ENCODE results near the gene PTPRJ. TPM values are rescaled to one million over a fixed set of nuclear protein-coding genes. Genes with fewer than 3 reads are reported as not detected.

The PTPRJ gene
- total and polyA plus RNA-seq, 2 donors (not counting 1 experiment from before 2014, with no cell fraction given): 11.2 to 20.0 TPM

GRCh38 chr11:48087422-48087821, 107.1 kb downstream of the PTPRJ start:
- ATAC-seq (ENCODE audit: low read depth) (no peak), DNase-seq (no peak)
- intact Hi-C loops (cut with micrococcal nuclease): no loop called here
- Histone ChIP-seq H3K4me1 (ENCODE audit: control insufficient read depth in 2 of 2, insufficient read depth in 2 of 2, low read length in 2 of 2) (peaks cover 15 to 20% of the 10 kb centered on the region in 2 donors), H3K4me3 (ENCODE audit: control extremely low read depth in 1 of 5, extremely low read depth in 1 of 5, insufficient read depth in 1 of 5, low read depth in 2 of 5, low read length in 4 of 5) (no peak overlapping the region), H3K4me2 (replicated peaks; ENCODE audit: low read depth, low read length, poor library complexity, severe bottlenecking) (no peak overlapping the region), H4K20me1 (ENCODE audit: control insufficient read depth, insufficient read depth, low read length, poor library complexity, severe bottlenecking) (peaks cover 5% of the 10 kb centered on the region), H3K36me3 (replicated peaks in 1 of 2; ENCODE audit: control extremely low read depth in 1 of 2, control insufficient read depth in 1 of 2, extremely low read depth in 1 of 2, insufficient read depth in 2 of 2, low read length in 1 of 2) (peaks cover 0 to 2% of the 10 kb centered on the region in 2 experiments), H3K27me3 (replicated peaks in 1 of 4; ENCODE audit: control extremely low read depth in 1 of 4, control insufficient read depth in 3 of 4, insufficient read depth in 4 of 4, low read length in 3 of 4) (no peaks in the 10 kb centered on the region), H3K79me2 (ENCODE audit: control insufficient read depth, insufficient read depth, low read length) (peaks cover 82% of the 10 kb centered on the region), H3K27ac (ENCODE audit: low read length in 2 of 2) (no peak overlapping the region), H3K9ac (ENCODE audit: low read length) (no peak overlapping the region), H3K9me3 (ENCODE audit: control extremely low read depth in 1 of 3, control insufficient read depth in 2 of 3, insufficient read depth in 1 of 3, low read length in 2 of 3) (peaks cover 0 to 6% (median 0%) of the 10 kb centered on the region in 3 donors), H2AFZ (ENCODE audit: insufficient read depth, low read depth, low read length, poor library complexity, severe bottlenecking) (no peak overlapping the region)
- ChIA-PET POLR2A (no interaction called here), CTCF (interaction anchor here (1.2 to 2.2 kb wide), 2 partner anchors 32 to 153 kb away, joined by 3 to 7 read pairs; no protein-coding TSS in a partner anchor)
- TF ChIP-seq EZH2 (IDR thresholded peaks at IDR 0.05; ENCODE audit: borderline replicate concordance, insufficient read depth, low read depth, low read length, poor library complexity, severe bottlenecking): no peak
- TF ChIP-seq CTCF (IDR thresholded peaks at IDR 0.05): no peak
- no peak overlapping the region for H3K27ac Mint-ChIP-seq
- H3K27me3 Mint-ChIP-seq: no peaks in the 10 kb centered on the region
- H3K4me3 Mint-ChIP-seq: no peak overlapping the region
- no peaks in the 10 kb centered on the region for H3K9me3 Mint-ChIP-seq (ENCODE audit: insufficient read depth)
- 80% methylated on average over 1 of the region's 2 CpGs for WGBS (ENCODE audit: insufficient coverage)
- peaks cover 41% of the 10 kb centered on the region for H3K4me1 Mint-ChIP-seq

- Histone ChIP-seq H3K27ac (ENCODE audit: low read length in 2 of 2) (no peak overlapping the region), H3K4me1 (ENCODE audit: control insufficient read depth in 2 of 2, insufficient read depth in 2 of 2, low read length in 2 of 2) (peaks cover 15 to 19% of the 10 kb centered on the region in 2 donors), H3K79me2 (ENCODE audit: control insufficient read depth, insufficient read depth, low read length) (peaks cover 80% of the 10 kb centered on the region), H2AFZ (ENCODE audit: insufficient read depth, low read depth, low read length, poor library complexity, severe bottlenecking) (no peak overlapping the region), H4K20me1 (ENCODE audit: control insufficient read depth, insufficient read depth, low read length, poor library complexity, severe bottlenecking) (peaks cover 5% of the 10 kb centered on the region), H3K9ac (ENCODE audit: low read length) (no peak overlapping the region), H3K36me3 (replicated peaks in 1 of 2; ENCODE audit: control extremely low read depth in 1 of 2, control insufficient read depth in 1 of 2, extremely low read depth in 1 of 2, insufficient read depth in 2 of 2, low read length in 1 of 2) (no peaks in the 10 kb centered on the region), H3K4me3 (ENCODE audit: control extremely low read depth in 1 of 5, extremely low read depth in 1 of 5, insufficient read depth in 1 of 5, low read depth in 2 of 5, low read length in 4 of 5) (no peak overlapping the region), H3K9me3 (ENCODE audit: control extremely low read depth in 1 of 3, control insufficient read depth in 2 of 3, insufficient read depth in 1 of 3, low read length in 2 of 3) (peaks cover 0 to 6% (median 0%) of the 10 kb centered on the region in 3 donors), H3K4me2 (replicated peaks; ENCODE audit: low read depth, low read length, poor library complexity, severe bottlenecking) (no peak overlapping the region), H3K27me3 (replicated peaks in 1 of 4; ENCODE audit: control extremely low read depth in 1 of 4, control insufficient read depth in 3 of 4, insufficient read depth in 4 of 4, low read length in 3 of 4) (no peaks in the 10 kb centered on the region)
- TF ChIP-seq EZH2 (IDR thresholded peaks at IDR 0.05; ENCODE audit: borderline replicate concordance, insufficient read depth, low read depth, low read length, poor library complexity, severe bottlenecking): no peak
- no peak for TF ChIP-seq CTCF (IDR thresholded peaks at IDR 0.05)
- CTCF ChIA-PET: interaction anchor here (2.2 kb wide), 1 partner anchor 154 kb away, joined by 7 read pairs; no protein-coding TSS in a partner anchor
- H3K27me3 Mint-ChIP-seq: no peaks in the 10 kb centered on the region
- no peak overlapping the region for H3K27ac Mint-ChIP-seq
- DNase-seq: no peak
- no peaks in the 10 kb centered on the region for H3K9me3 Mint-ChIP-seq (ENCODE audit: insufficient read depth)
- peaks cover 42% of the 10 kb centered on the region for H3K4me1 Mint-ChIP-seq
- ATAC-seq (ENCODE audit: low read depth): no peak
- intact Hi-C loops (cut with micrococcal nuclease): no loop called here
- no peak overlapping the region for H3K4me3 Mint-ChIP-seq
- POLR2A ChIA-PET: no interaction called here
- WGBS (ENCODE audit: insufficient coverage): 38% methylated on average over 5 of the region's 6 CpGs
These were observed 107.8 kb downstream of the PTPRJ start for GRCh38 chr11:48087974-48088681.
